Vagina (tissue), 2 donors: ENCODE measurements around the gene TTC34. TPM values are rescaled to one million over a fixed set of nuclear protein-coding genes. Genes with fewer than 3 reads are reported as not detected.
A peak's percentile ranks its signal among the peaks of the same experiment; 100 is the strongest.

Experiments used
- DNase-seq, 2 donors: peaks; one replicate each; pipeline ENCODE4 v3.0.0-alpha.2; 2017; ENCODE audit errors: extremely low spot score in 2 of 2
- H3K27ac ChIP-seq: fragments of 200-600 bp; sonication (generic); one replicate; pipeline ENCODE4 v1.5.1; 2019
- H3K27me3 ChIP-seq: fragments of 200-600 bp; sonication (generic); one replicate; pipeline ENCODE4 v1.5.1; 2019
- H3K36me3 ChIP-seq, 2 donors: fragments of 200-600 bp; sonication (generic); one replicate each; pipeline ENCODE4 v1.5.1; 2017 to 2019
- H3K4me1 ChIP-seq: fragments of 200-600 bp; sonication (generic); one replicate; pipeline ENCODE4 v1.5.1; 2019
- H3K4me3 ChIP-seq, 2 donors: fragments of 200-600 bp; sonication (generic); 1 replicate in 1 of 2; 2 replicates in 1 of 2; pipeline ENCODE4 v1.5.1; 2016 to 2019
- H3K9me3 ChIP-seq: fragments of 200-600 bp; sonication (generic); one replicate; pipeline ENCODE4 v1.5.1; 2019
- POLR2A ChIP-seq, 2 donors: fragments of 450-650 bp; IDR thresholded peaks; one replicate each; pipeline ENCODE4 v1.6.1; 2017; ENCODE audit warnings: antibody characterized with exemption in 2 of 2, mild to moderate bottlenecking in 2 of 2, moderate library complexity in 2 of 2
- POLR2AphosphoS5 ChIP-seq, 2 donors: sonication (generic); formaldehyde crosslinking; IDR thresholded peaks; one replicate each; pipeline ENCODE4 v1.9.0; 2017; ENCODE audit warnings: antibody characterized with exemption in 2 of 2, mild to moderate bottlenecking in 2 of 2, low read depth in 1 of 2; ENCODE audit not compliant: insufficient read depth in 1 of 2
- intact Hi-C: fragments of 100-400 bp; cut with DNase I; formaldehyde crosslinking; loops from one replicate; pipeline ENCODE4 v1.15.1; 2023
- total RNA-seq: library from RNA; depleted of rRNA; stranded (reverse); fragments of >200 nt; gene quantifications from one replicate; pipeline ENCODE4 v1.2.3, GENCODE V29; 2016
- TF ChIP-seq, protein P1 (sequence below), 3 experiments: fragments of 450-650 bp in 2 of 3; fragments of 200-600 bp in 1 of 3; sonication (generic) in 1 of 3; IDR thresholded peaks; one replicate each; pipeline ENCODE4 v1.5.1; 2017 to 2019; ENCODE audit warnings: antibody characterized with exemption in 3 of 3, mild to moderate bottlenecking in 2 of 3, moderate library complexity in 2 of 3

TTC34 gene
- total RNA-seq, 1 donor from 2014 or later, result under 0.01 TPM

DNA sequence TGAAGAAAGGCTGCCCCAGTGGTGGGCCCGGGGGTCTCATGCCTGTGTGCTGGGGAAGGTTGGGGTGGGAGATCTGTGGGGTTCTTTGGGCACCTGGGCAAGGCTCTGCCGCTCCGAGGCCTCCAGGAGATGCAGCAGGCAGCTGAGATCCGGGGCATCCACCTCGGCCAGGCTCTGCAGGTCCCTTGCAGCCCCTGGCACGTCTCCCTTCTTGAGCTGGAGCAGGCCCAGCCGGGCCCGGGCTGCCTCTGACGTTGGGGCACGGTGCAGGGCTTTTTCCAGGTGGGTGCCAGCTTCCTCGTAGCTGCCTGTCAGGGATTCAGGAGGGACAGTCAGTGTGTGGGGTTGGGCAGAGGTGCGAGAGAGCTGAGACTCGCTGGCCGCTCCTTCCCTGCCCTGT lies 157.3 kb downstream of the TTC34 start:
- no peak overlapping the region for H3K4me3 ChIP-seq
- TF ChIP-seq POLR2A (IDR thresholded peaks at IDR 0.05) (no peak), POLR2AphosphoS5 (IDR thresholded peaks at IDR 0.05; ENCODE audit: insufficient read depth in 1 of 2, low read depth in 1 of 2) (no peak)
- TF ChIP-seq, protein P1, sequence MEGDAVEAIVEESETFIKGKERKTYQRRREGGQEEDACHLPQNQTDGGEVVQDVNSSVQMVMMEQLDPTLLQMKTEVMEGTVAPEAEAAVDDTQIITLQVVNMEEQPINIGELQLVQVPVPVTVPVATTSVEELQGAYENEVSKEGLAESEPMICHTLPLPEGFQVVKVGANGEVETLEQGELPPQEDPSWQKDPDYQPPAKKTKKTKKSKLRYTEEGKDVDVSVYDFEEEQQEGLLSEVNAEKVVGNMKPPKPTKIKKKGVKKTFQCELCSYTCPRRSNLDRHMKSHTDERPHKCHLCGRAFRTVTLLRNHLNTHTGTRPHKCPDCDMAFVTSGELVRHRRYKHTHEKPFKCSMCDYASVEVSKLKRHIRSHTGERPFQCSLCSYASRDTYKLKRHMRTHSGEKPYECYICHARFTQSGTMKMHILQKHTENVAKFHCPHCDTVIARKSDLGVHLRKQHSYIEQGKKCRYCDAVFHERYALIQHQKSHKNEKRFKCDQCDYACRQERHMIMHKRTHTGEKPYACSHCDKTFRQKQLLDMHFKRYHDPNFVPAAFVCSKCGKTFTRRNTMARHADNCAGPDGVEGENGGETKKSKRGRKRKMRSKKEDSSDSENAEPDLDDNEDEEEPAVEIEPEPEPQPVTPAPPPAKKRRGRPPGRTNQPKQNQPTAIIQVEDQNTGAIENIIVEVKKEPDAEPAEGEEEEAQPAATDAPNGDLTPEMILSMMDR (IDR thresholded peaks at IDR 0.05), result no peak
- peaks cover 25% of the 10 kb centered on the region for H3K4me1 ChIP-seq
- no peaks in the 10 kb centered on the region for H3K36me3 ChIP-seq
- intact Hi-C loops, result loop anchor here (5.0 to 10.0 kb wide), 2 partner anchors 52 to 229 kb away; partner anchors contain the start of gene PEX10
- H3K27ac ChIP-seq, result no peak overlapping the region
- DNase-seq, result no peak
- H3K27me3 ChIP-seq, result no peaks in the 10 kb centered on the region
- H3K9me3 ChIP-seq, result peaks cover 4% of the 10 kb centered on the region

DNA sequence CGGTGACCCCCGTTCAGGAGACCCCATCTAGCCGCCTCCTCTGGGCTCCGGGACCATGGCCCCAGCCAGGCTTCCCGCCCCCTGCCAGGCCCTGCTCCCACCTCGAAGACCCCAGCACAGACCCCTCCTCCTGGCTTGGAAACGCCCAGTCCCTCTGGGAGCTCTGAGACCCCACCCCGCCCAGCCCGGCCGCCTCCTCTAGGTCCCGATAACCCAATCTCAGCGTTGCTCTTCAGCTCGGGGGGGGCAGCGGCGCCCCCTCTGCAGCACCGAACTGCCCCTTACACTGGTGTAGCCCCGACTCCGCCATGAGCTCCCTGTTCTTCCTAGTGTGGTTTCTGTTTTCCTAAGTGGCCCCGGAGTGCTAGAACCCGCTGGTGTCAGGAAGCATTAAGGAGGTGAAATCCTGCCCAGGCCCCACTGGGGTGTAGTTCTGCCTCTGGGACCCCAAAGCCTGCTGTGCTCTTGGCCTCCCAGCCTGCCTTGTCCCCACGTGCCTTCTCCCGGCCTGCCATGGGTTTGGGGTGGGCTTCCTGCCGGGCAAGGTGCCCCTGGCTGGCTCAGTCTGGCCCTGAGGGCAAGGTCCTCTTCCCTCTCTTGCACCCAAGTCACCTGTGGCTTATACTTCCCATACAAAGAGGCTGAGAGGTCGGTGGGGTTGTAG lies 157.9 kb downstream of the TTC34 start:
- H3K36me3 ChIP-seq, result no peaks in the 10 kb centered on the region
- no peak for DNase-seq
- intact Hi-C loops, result loop anchor here (5.0 to 10.0 kb wide), 2 partner anchors 51 to 229 kb away; partner anchors contain the start of gene PEX10
- H3K4me1 ChIP-seq, result peaks cover 25% of the 10 kb centered on the region
- H3K9me3 ChIP-seq, result peaks cover 4% of the 10 kb centered on the region
- H3K27ac ChIP-seq, result no peak overlapping the region
- no peak for TF ChIP-seq POLR2A (IDR thresholded peaks at IDR 0.05)
- TF ChIP-seq POLR2AphosphoS5 (IDR thresholded peaks at IDR 0.05; ENCODE audit: insufficient read depth in 1 of 2, low read depth in 1 of 2), result no peak
- TF ChIP-seq, protein P1 (IDR thresholded peaks at IDR 0.05), result no peak
- no peaks in the 10 kb centered on the region for H3K27me3 ChIP-seq
- peak overlapping the region; percentile 81 to 85 for H3K4me3 ChIP-seq

DNA sequence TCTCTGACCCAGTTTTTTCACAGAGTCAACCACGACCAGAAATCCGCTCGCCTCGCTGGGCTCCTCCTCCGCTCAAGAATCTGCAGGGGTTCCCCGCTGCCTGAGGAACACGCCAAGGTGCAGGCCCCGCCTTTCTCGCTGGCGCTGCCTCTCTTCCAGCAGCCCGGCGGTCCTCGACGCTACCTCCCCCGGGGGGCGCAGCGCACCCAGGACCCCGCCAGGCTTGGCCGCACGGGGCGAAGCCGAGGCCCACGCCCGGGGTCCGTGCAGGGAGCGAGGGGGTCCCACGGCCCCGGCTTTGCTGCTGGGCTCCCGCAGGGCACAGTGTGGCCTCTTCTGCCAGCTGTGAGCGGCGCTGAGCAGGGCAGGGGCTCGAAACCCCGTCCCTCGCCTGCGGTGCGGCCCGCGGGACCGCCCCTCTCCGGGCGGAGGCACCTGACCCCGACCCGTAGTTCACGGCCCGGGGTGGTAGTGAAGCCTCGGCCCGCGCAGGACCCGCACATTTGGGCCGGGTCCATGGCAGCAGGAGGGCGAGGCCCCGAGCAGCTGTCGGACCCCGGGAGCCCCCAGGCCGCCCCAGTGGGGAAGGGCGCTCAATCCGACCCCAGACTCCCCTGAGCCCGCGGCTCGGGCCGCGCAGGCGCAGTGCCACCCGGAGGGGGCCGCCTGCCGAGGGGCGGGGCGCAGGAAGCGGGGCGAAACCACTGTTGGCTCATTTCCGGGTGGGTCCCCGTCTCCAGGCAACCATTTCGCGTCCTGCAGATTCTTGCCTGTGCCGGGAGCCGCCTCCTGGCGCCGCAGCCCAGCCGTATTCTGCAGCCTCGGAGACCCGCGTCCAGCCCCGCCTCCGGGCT lies 158.7 kb downstream of the TTC34 start:
- no peak for DNase-seq
- H3K36me3 ChIP-seq, result no peaks in the 10 kb centered on the region
- peaks cover 25% of the 10 kb centered on the region for H3K4me1 ChIP-seq
- no peaks in the 10 kb centered on the region for H3K27me3 ChIP-seq
- peak overlapping the region; percentile 81 to 85 for H3K4me3 ChIP-seq
- peaks cover 4% of the 10 kb centered on the region for H3K9me3 ChIP-seq
- TF ChIP-seq, protein P1 (IDR thresholded peaks at IDR 0.05), result no peak
- TF ChIP-seq POLR2AphosphoS5 (IDR thresholded peaks at IDR 0.05; ENCODE audit: insufficient read depth in 1 of 2, low read depth in 1 of 2), result peak in 1 of 2 donors; percentile 84
- TF ChIP-seq POLR2A (IDR thresholded peaks at IDR 0.05), result peak in 1 of 2 donors; percentile 75
- peak overlapping the region; percentile 84 for H3K27ac ChIP-seq
- intact Hi-C loops, result loop anchor here (5.0 to 10.0 kb wide), 2 partner anchors 50 to 228 kb away; partner anchors contain the start of gene PEX10

DNA sequence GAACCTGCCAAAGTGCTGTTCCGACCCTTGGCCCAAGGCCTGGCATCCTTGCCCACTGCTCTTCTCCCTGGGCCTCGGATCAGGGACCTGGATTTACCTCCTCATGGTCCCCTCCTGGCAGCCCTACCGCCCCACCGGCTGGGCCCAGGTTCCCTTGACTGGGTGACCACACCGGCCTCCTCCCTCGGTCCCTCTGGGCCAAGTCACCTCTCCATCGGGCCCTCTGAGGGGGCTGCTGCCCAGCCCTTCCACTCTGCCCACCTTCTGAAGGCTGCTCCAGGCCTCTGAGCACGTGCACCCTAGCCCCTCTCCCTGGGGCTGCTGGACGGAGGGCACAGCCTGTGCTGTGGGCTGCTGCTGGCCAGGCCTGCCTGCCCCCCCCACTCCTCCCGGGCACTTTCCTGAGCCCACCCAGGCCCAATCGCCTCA lies 159.3 kb downstream of the TTC34 start:
- H3K4me1 ChIP-seq, result peaks cover 25% of the 10 kb centered on the region
- H3K4me3 ChIP-seq, result peak overlapping the region; percentile 81 to 85
- no peaks in the 10 kb centered on the region for H3K27me3 ChIP-seq
- H3K9me3 ChIP-seq, result peaks cover 4% of the 10 kb centered on the region
- intact Hi-C loops, result loop anchor here (5.0 to 10.0 kb wide), 2 partner anchors 50 to 227 kb away; partner anchors contain the start of gene PEX10
- H3K27ac ChIP-seq, result peak overlapping the region; percentile 84
- no peaks in the 10 kb centered on the region for H3K36me3 ChIP-seq
- DNase-seq, result no peak
- TF ChIP-seq POLR2AphosphoS5 (IDR thresholded peaks at IDR 0.05; ENCODE audit: insufficient read depth in 1 of 2, low read depth in 1 of 2) (no peak), POLR2A (IDR thresholded peaks at IDR 0.05) (no peak)
- TF ChIP-seq, protein P1 (IDR thresholded peaks at IDR 0.05), result no peak
